22Rv1 (cell line): ENCODE results near the gene BCAS1.

ENCODE experiments used
- H3K27ac ChIP-seq: fragments of 450-650 bp; 2 replicates; pipeline ENCODE4 v1.5.1; 2017
- CTCF ChIP-seq: fragments of 450-650 bp; IDR thresholded peaks from 2 replicates; pipeline ENCODE4 v1.5.1; 2017; ENCODE audit warnings: mild to moderate bottlenecking
- ZFX ChIP-seq: fragments of 450-650 bp; IDR thresholded peaks from 2 replicates; pipeline ENCODE4 v1.6.1; 2017; ENCODE audit warnings: antibody characterized with exemption, borderline replicate concordance

The BCAS1 gene

DNA sequence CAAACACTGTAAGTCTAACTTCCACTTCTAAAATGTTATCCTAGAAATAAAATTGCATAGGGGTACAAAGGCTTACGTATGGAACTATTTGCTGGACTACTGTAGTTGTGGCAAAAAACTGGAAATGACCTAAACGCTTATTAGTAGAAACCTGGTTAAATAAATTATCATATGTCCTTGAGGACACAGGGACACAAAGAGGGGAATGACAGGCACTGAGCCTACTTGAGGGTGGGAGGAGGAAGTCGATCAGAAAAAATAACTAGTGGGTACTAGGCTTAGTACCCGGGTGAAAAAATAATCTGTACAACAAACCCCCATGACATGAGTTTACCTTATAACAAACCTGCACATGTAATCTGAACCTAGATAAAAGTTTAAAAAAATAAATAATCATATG, 28.4 kb downstream of the BCAS1 start:
- no peak for TF ChIP-seq CTCF
- no peak for TF ChIP-seq ZFX
- no peak overlapping the region for H3K27ac ChIP-seq

- TF ChIP-seq CTCF (no peak), ZFX (no peak)
- no peak overlapping the region for H3K27ac ChIP-seq
Measured at GRCh38 chr20:54041336-54041735, 29.1 kb downstream of the BCAS1 start.

DNA sequence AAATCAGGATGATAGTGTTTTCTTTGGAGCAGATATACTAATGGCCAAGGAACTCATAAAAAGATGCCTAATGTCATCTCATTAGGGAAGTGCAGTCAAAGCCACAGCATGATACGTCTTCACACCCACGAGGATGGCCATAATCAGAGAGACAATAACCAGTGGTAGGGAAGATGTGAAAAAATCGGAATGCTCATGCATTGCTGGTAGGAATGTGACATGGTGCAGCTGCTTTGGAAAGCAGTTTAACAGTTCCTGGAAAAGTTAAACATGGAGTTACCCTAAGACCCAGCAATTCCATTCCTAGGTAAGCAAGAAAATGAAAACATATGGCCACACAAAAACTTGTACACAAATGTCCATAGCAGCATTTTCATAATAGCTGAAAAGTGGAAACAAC, 29.9 kb downstream of the BCAS1 start:
- no peak for TF ChIP-seq ZFX
- no peak for TF ChIP-seq CTCF
- H3K27ac ChIP-seq, result no peak overlapping the region

DNA sequence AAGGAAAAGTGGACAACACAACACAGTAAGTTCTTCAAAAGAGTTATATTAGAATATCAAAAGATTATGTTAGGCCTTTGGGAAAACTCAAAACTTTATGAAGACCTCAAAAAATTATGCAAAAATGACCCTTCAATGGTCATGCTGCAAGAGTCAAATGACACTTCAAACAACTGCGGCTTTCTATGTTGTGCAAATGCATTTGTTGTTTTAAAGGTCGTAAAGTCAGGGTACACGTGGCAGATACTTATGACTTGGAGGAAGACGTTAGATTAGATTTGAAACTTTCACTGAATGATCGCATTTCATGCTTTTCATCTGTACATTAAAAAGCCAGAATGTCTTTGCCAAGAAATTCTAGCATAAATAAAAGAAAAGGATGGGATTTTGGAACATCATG, 31.4 kb downstream of the BCAS1 start:
- no peak overlapping the region for H3K27ac ChIP-seq
- TF ChIP-seq CTCF (no peak), ZFX (no peak)

GRCh38 chr20:54037525-54037924, 32.9 kb downstream of the BCAS1 start:
- TF ChIP-seq ZFX (no peak), CTCF (no peak)

DNA sequence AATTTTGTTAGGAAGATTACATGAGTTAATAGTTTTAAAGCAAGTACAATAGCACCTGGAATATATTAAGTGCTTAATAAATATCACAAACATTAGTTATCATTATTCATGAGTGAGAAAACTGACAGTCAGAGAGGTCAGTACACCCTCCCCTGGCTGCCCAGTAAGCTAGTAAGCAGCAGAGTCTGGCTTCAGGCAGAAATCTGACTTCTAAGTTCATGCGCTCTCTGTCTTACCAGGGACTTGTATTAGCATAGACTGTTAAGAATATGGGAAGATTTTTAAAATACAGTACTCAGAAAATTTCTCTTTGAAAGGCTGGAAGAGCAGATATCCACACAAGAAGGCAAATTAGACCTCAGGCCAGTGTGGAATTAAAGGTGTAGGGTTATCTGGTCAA, 40.8 kb downstream of the BCAS1 start:
- TF ChIP-seq CTCF, result no peak
- no peak for TF ChIP-seq ZFX
- no peak overlapping the region for H3K27ac ChIP-seq

More at GRCh38 chr20:54037525-54037924, 32.9 kb downstream of the BCAS1 start:
- H3K27ac ChIP-seq, result no peak overlapping the region

- no peak overlapping the region for H3K27ac ChIP-seq
- TF ChIP-seq ZFX, result no peak
- no peak for TF ChIP-seq CTCF
Measured at GRCh38 chr20:54029176-54029575, 41.2 kb downstream of the BCAS1 start.
